NCI-H128 (cell line): ENCODE results near the gene ATP2A3.

ENCODE experiments used
- DNase-seq: peaks from one replicate; lab custom pipeline; 2025; ENCODE audit not compliant: unreplicated experiment; lab: John Stamatoyannopoulos, UW

The ATP2A3 gene

GRCh38 chr17:3964203-3965117 lies at the start of gene ATP2A3:
Gene ATP2A3 (minus strand): TSS chr17:3964437. CDS start chr17:3964291, 146 bp downstream.
- no peak for DNase-seq

- no peak for DNase-seq
Measured at GRCh38 chr17:4010754-4011153, 46.5 kb upstream of the ATP2A3 start.

- DNase-seq = no peak
Measured at GRCh38 chr17:4009186-4009785, 45.0 kb upstream of the ATP2A3 start.

- DNase-seq = no peak
Measured at GRCh38 chr17:4008441-4009185, 44.4 kb upstream of the ATP2A3 start.

- DNase-seq = no peak
Measured at GRCh38 chr17:4008082-4008435, 43.8 kb upstream of the ATP2A3 start.

- no peak for DNase-seq
Measured at GRCh38 chr17:4007346-4008081, 43.3 kb upstream of the ATP2A3 start.

- no peak for DNase-seq
Measured at GRCh38 chr17:4006745-4007211, 42.5 kb upstream of the ATP2A3 start.

- no peak for DNase-seq
Measured at GRCh38 chr17:4006165-4006589, 41.9 kb upstream of the ATP2A3 start.

- no peak for DNase-seq
Measured at GRCh38 chr17:4005296-4006164, 41.3 kb upstream of the ATP2A3 start.

- DNase-seq = no peak
Measured at GRCh38 chr17:4004517-4005295, 40.5 kb upstream of the ATP2A3 start.

GRCh38 chr17:4003501-4004421 lies 39.5 kb upstream of the ATP2A3 start:
- DNase-seq = no peak

GRCh38 chr17:4003131-4003500 lies 38.9 kb upstream of the ATP2A3 start:
- DNase-seq = no peak

- no peak for DNase-seq
Measured at GRCh38 chr17:4001048-4001590, 36.9 kb upstream of the ATP2A3 start.

- DNase-seq = no peak
Measured at GRCh38 chr17:3998436-3998835, 34.2 kb upstream of the ATP2A3 start.

GRCh38 chr17:3995067-3995466 lies 30.8 kb upstream of the ATP2A3 start:
- no peak for DNase-seq

GRCh38 chr17:3994221-3994576 lies 30.0 kb upstream of the ATP2A3 start:
- no peak for DNase-seq

- DNase-seq = no peak
Measured at GRCh38 chr17:3993493-3994220, 29.4 kb upstream of the ATP2A3 start.
